Islet of Langerhans (tissue), 1 donor: ENCODE data around the gene COPZ1.

Source experiments
- FAIRE-seq: peaks from one replicate; lab custom pipeline; 2011; peaks lifted over from hg19 to GRCh38; lab: Jason Lieb, UNC

Gene COPZ1

GRCh38 chr12:54359762-54360351 is 34.9 kb downstream of the COPZ1 start:
- no peak for FAIRE-seq

- FAIRE-seq: no peak
Measured at GRCh38 chr12:54360717-54361456, 36.0 kb downstream of the COPZ1 start.

GRCh38 chr12:54363047-54363446 is 38.1 kb downstream of the COPZ1 start:
- no peak for FAIRE-seq

- FAIRE-seq: no peak
Measured at GRCh38 chr12:54363618-54364017, 38.7 kb downstream of the COPZ1 start.

- FAIRE-seq: no peak
Measured at GRCh38 chr12:54364413-54364812, 39.5 kb downstream of the COPZ1 start, which contains the start of gene GPR84. TSS of gene GPR84 (minus strand) at chr12:54364486. CDS start at chr12:54363851, 635 bp downstream.

- FAIRE-seq: no peak
Measured at GRCh38 chr12:54368025-54368708, 43.2 kb downstream of the COPZ1 start.

GRCh38 chr12:54368709-54369596 is 44.0 kb downstream of the COPZ1 start:
- FAIRE-seq: no peak

GRCh38 chr12:54369597-54370131 is 44.7 kb downstream of the COPZ1 start:
- no peak for FAIRE-seq

GRCh38 chr12:54370171-54370730 is 45.3 kb downstream of the COPZ1 start:
- FAIRE-seq: no peak

GRCh38 chr12:54371328-54372112 is 46.6 kb downstream of the COPZ1 start:
- FAIRE-seq: no peak

- FAIRE-seq: no peak
Measured at GRCh38 chr12:54372113-54372806, 47.3 kb downstream of the COPZ1 start.

- no peak for FAIRE-seq
Measured at GRCh38 chr12:54373649-54374561, 49.0 kb downstream of the COPZ1 start.

GRCh38 chr12:54374562-54375258 is 49.8 kb downstream of the COPZ1 start:
- FAIRE-seq: no peak

GRCh38 chr12:54375259-54375579 is 50.3 kb downstream of the COPZ1 start:
- no peak for FAIRE-seq

GRCh38 chr12:54376596-54376995 is 51.7 kb downstream of the COPZ1 start:
- no peak for FAIRE-seq

GRCh38 chr12:54377007-54377406 is 52.1 kb downstream of the COPZ1 start:
- no peak for FAIRE-seq

- FAIRE-seq: no peak
Measured at GRCh38 chr12:54377797-54378515, 53.0 kb downstream of the COPZ1 start.

- FAIRE-seq: no peak
Measured at GRCh38 chr12:54378796-54379397, 54.0 kb downstream of the COPZ1 start.
